Motor neuron (in vitro differentiated cells): ENCODE data around the gene FUT6. TPM values are rescaled to one million over a fixed set of nuclear protein-coding genes. Genes with fewer than 3 reads are reported as not detected.
A peak's percentile ranks its signal among the peaks of the same experiment; 100 is the strongest.
"Not testable (repeated sequence)": the region's sequence is repeated elsewhere in the genome, so short reads cannot be mapped to it uniquely, and the experiment has no call there.

Experiments used
- ATAC-seq, 8 experiments: fragments of 200-7000 bp; cut with Tn5 transposase; replicated peaks in 6 of 8; 2 replicates each; pipeline ENCODE4 v1.8.0; 2021; ENCODE audit warnings: mild to moderate bottlenecking in 8 of 8, moderate library complexity in 8 of 8
- H3K27ac ChIP-seq, 2 donors: fragments of 250-450 bp; sonication (Bioruptor Pico); 2 replicates each; pipeline ENCODE4 v1.9.0; 2021; ENCODE audit warnings: antibody characterized with exemption in 2 of 2, mild to moderate bottlenecking in 2 of 2, moderate library complexity in 1 of 2
- H3K4me1 ChIP-seq, 2 donors: fragments of 250-450 bp; sonication (Bioruptor Pico); replicated peaks in 1 of 2; 2 replicates each; pipeline ENCODE4 v1.6.1; 2021; ENCODE audit warnings: antibody characterized with exemption in 2 of 2, mild to moderate bottlenecking in 2 of 2, moderate library complexity in 1 of 2
- H3K4me3 ChIP-seq, 5 donors: fragments of 250-450 bp; sonication (Bioruptor Pico); 2 replicates each; pipeline ENCODE4 v1.9.0; 2021; ENCODE audit warnings: antibody characterized with exemption in 5 of 5, mild to moderate bottlenecking in 5 of 5, moderate library complexity in 4 of 5
- WGBS, 10 experiments: fragments of 450-650 bp; shearing (Covaris generic); methylation state at CpG; one replicate each; pipeline ENCODE4 v1.0.0; 2022; 5-methylcytosine and 5-hydroxymethylcytosine counted together
- in situ Hi-C, 9 experiments: fragments of 400-800 bp; cut with MboI; loops; one replicate each; pipeline ENCODE4 v1.15.0; 2021; ENCODE audit warnings: low sequenced_read_pairs in 9 of 9, low pct_unique_long_range_greater_than_20kb in 2 of 9; ENCODE audit not compliant: unreplicated experiment in 9 of 9
- total RNA-seq, 8 experiments: library from RNA; unstranded; fragments of 300-600 nt; gene quantifications; 2 replicates each; pipeline versions ENCODE4 v1.2.3 to v1.2.4, GENCODE V29; 2022

FUT6 gene, protein sequence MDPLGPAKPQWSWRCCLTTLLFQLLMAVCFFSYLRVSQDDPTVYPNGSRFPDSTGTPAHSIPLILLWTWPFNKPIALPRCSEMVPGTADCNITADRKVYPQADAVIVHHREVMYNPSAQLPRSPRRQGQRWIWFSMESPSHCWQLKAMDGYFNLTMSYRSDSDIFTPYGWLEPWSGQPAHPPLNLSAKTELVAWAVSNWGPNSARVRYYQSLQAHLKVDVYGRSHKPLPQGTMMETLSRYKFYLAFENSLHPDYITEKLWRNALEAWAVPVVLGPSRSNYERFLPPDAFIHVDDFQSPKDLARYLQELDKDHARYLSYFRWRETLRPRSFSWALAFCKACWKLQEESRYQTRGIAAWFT
- total RNA-seq, result 1 to 10 TPM in 2 of 8 experiments, under 1 TPM in 5, not detected in 1; 0.35 to 2.2 (median 0.87) TPM

DNA sequence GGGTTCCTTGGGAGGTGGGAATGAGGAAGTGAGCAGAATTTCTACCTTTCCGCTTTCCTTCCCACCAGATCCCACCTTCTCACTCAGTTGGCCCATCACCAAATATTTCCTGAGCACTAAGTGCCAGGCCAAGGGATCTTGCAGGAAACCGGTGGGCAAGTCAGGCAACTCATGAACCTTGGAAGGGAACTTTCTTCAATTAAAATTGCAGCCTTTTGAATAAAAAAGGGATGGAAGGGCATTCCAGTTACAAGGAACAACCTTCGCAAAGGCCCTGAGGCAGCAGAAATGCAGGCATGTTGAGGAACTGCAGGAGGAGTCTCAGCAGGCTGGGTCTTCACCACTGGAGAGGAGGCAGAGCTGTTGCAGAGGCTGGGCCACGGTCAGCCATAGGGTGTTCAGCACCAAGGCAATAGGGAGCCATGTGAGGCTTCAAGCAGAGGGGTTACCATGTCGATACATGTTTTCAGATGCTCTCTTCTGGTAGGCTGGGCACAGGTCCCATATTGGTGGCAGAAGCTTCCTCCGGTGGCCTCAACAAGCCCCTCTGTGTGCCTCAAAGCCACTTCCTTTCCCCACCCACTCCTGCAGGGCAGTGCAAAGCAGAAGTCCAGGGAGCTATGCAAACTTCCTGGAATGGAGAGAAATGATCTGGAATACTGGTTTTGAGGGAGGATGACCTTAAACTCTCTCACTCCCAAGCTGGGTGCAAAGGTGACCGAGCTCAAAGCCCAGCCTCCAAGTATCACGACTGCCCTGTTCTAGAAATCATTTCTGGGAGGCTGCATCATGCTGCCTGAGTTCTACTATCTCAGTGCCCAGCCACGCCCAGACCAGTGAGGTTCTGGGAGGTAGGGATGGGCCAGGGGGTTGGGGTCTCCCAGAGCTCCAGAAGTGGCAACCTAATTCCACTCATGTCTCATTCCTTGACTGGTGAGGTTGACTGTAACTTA is at the start of gene FUT6:
Gene FUT6 (minus strand): TSS at position 638 of the 953 bp plus-strand sequence. CDS start 7,135 bp downstream, outside the sequence.
- ATAC-seq, result no peak
- 40 to 100% (median 87%) methylated on average over 1 to 7 of the region's 9 CpGs for WGBS, 10 experiments
- no peak within 1 kb of the TSS for H3K4me3 ChIP-seq
- H3K4me1 ChIP-seq, result no peaks in the 10 kb centered on the region
- H3K27ac ChIP-seq, result no peak within 1 kb of the TSS
- in situ Hi-C loops, result no loop called here

DNA sequence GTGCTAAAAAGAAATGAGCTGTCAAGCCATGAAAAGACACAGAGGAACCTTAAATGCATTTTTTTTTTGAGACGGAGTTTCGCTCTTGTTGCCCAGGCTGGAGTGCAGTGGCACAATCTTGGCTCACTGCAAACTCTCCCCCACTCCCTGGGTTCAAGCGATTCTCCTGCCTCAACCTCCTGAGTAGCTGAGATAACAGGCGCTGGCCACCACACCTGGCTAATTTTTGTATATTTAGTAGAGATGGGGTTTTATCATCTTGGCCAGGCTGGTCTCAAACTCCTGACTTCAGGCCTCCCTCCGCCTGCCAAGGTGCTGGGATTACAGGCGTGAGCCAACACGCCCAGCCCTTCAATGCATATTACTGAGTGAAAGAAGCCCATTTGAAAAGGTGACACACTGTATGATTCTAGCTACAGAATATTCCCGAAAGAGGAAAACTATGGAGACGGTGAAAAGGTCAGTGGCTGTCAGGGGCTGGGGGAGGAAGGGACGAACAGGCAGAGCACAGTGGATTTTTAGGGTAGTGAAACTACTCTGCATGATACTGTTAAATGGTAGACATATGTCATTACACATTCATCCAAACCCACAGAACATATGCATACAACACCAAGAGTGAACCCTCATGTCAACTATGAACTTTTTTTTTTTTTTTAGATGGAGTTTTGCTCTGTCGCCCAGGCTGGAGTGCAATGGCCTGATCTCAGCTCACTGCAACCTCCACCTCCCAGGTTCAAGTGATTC is 44.7 kb upstream of the FUT6 start:
- not testable (repeated sequence) for H3K4me3 ChIP-seq, ATAC-seq, H3K27ac ChIP-seq
- peaks cover 6 to 12% of the 10 kb centered on the region in 2 donors for H3K4me1 ChIP-seq
- in situ Hi-C loops, result loop anchor here in 1 of 9 experiments (10.0 kb wide), 1 partner anchor 79 kb away; the partner anchor contains the start of gene NRTN
- 50 to 93% (median 80%) methylated on average over 2 to 10 of the region's 11 CpGs for WGBS, 10 experiments

DNA sequence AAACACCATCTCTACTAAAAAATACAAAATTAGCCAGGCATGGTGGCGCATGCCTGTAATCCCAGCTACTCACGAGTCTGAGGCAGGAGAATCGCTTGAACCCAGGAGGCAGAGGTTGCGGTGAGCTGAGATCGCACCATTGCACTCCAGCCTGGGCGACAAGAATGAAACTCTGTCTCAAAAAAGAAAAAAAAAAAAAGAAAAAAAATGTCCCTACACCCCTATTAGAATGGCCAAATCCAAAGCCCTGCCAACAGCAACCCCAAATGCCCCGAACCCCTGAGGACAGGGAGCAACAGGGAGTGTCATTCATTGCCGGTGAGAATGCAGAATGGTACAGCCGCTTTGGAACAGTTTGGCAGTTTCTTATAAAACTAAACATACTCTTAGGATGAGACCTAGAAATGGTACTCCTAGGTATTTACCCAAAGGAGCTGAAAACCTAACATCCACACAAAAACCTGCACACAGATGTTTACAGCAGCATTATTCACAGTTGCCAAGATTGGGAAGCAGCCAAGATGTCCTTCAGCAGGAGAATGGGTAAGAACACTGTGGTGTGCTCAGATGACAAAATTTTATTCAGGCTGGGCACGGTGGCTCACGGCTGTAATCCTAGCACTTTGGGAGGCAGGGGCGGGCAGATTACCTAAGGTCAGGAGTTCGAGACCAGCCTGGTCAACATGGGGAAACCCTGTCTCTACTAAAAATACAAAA is 43.8 kb upstream of the FUT6 start:
- in situ Hi-C loops, result loop anchor here in 1 of 9 experiments (10.0 kb wide), 1 partner anchor 79 kb away; the partner anchor contains the start of gene NRTN

DNA sequence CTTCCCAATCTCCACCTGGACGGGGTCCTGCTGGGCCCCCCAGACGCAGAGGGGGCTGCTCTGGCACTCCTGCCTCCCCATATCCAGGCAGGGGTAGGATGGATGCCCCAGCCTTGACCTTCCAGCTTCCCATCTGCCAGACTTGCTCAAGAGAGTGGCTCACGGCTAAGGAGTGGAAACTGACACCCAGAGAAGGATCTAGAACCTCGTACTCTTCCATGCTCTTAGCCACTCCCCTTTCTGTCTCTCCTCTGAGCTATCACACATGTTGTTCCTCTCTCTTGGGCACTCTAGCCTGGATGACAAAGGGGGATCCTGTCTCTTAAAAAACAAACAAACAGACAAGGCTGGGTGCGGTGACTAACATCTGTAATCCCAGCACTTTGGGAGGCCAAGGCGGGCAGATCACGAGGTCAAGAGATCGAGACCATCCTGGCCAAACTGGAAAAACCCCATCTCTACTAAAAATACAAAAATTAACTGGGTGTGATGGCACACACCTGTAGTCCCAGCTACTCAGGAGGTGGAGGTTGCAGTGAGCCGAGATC is 43.0 kb upstream of the FUT6 start:
- in situ Hi-C loops, result loop anchor here in 1 of 9 experiments (10.0 kb wide), 1 partner anchor 78 kb away; the partner anchor contains the start of gene NRTN
- ATAC-seq, result no peak
- no peak overlapping the region for H3K27ac ChIP-seq
- H3K4me1 ChIP-seq, result peaks cover 10 to 19% of the 10 kb centered on the region in 2 donors
- 0 to 80% (median 63%) methylated on average over 1 to 5 of the region's 9 CpGs; no CpG with 5 or more reads in 6 of the 10 experiments for WGBS, 10 experiments
- no peak overlapping the region for H3K4me3 ChIP-seq

More for the DNA sequence above, 43.8 kb upstream of the FUT6 start:
- WGBS, 10 experiments, result 0 to 92% (median 79%) methylated on average over 1 to 6 of the region's 13 CpGs; no CpG with 5 or more reads in 2 of the 10 experiments
- not testable (repeated sequence) for H3K4me3 ChIP-seq, ATAC-seq, H3K27ac ChIP-seq
- H3K4me1 ChIP-seq, result peaks cover 9 to 13% of the 10 kb centered on the region in 2 donors

DNA sequence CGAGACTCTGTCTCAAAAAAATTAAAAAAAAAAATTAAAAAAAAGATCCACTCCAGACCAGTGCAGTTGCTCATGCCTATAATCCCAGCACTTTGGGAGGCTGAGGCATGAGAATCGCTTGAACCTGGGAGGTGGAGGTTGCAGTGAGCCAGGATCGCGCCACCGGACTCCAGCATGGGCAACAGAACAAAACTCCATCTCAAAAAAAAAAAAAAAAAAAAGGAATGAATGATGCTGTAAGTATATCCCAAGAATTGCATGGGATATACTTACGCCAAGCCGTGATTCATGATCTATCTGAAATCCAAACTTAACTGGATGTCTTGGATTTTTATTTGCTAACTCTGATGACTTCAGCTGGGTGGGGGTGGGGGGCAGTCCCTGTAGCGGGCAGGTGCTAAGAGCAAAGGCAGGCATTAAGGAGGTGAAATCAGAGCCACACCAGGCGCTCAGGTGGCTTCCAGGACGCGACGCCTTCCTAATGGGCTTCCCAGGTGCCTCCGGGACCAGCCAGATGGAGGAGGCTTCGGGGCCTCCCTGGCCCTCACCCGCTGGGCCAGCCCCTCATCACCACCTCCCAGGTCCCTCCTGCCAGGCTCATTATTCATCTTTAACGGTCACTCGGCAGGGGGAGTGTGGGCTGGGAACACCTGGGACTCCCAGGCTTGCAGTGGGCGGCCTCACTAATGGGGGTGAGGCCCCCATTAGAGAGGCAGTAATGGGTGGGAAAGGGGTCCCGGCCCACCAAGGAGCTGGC is 42.2 kb upstream of the FUT6 start:
- in situ Hi-C loops, result loop anchor here in 1 of 9 experiments (10.0 kb wide), 1 partner anchor 77 kb away; the partner anchor contains the start of gene NRTN
- peak in 3 of 8 experiments; percentile 26 to 28 (median 27) for ATAC-seq
- Histone ChIP-seq H3K27ac (no peak overlapping the region), H3K4me1 (peaks cover 11 to 19% of the 10 kb centered on the region in 2 donors), H3K4me3 (no peak overlapping the region)
- 37 to 100% (median 81%) methylated on average over 2 to 8 of the region's 19 CpGs for WGBS, 10 experiments

DNA sequence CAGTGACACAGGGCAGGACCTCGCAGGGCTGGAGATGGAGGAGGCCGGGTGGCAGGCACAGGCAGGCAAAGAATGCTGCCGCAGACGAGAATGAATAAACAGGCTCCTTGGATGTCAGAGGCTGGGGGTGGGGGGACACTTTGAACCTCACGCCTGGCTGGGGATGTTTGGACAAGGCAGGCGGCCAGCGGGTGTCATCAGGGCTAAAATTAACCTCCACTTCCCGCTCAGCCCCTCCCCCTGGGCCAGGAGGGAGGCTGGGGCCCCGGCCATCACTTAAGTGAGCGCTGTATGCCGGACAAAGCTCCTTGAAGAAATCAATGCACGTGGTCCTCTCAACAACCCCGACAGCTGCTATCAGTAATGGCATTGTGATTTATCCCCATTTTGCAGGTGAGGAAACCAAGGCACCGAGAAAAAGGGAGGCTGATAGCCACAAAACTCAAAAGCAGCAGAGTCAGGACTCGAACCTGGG is 41.1 kb upstream of the FUT6 start:
- 11 to 100% (median 59%) methylated on average over 1 to 3 of the region's 15 CpGs; no CpG with 5 or more reads in 6 of the 10 experiments for WGBS, 10 experiments
- in situ Hi-C loops, result loop anchor here in 1 of 9 experiments (10.0 kb wide), 1 partner anchor 76 kb away; the partner anchor contains the start of gene NRTN
- ATAC-seq, result peak; percentile 55 to 81 (median 70)
- Histone ChIP-seq H3K27ac (no peak overlapping the region), H3K4me1 (peaks cover 13 to 23% of the 10 kb centered on the region in 2 donors), H3K4me3 (no peak overlapping the region)

DNA sequence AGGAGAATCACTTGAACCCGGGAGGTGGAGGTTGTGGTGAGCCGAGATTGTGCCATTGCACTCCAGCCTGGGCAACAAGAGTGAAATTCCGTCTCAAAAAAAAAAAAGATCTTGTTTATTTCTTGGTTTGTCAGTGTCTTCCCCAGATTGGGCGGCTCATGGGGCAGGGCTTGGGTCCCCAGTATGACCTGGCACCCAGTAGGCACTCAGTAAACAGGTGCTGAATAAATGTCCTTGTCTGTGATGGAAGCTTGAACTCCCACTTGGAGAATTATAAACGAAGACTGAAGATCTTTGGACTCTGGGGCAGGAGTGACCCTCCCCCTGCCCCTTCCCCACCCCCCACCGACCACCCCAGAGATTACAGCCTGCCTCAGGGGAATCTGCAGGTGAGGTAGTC is 40.7 kb upstream of the FUT6 start:
- in situ Hi-C loops, result loop anchor here in 1 of 9 experiments (10.0 kb wide), 1 partner anchor 75 kb away; the partner anchor contains the start of gene NRTN
- Histone ChIP-seq H3K4me1 (peaks cover 13 to 23% of the 10 kb centered on the region in 2 donors), H3K4me3 (no peak overlapping the region), H3K27ac (no peak overlapping the region)
- WGBS, 10 experiments, result 0 to 33% methylated on average over 1 of the region's 6 CpGs; no CpG with 5 or more reads in 8 of the 10 experiments
- no peak for ATAC-seq

DNA sequence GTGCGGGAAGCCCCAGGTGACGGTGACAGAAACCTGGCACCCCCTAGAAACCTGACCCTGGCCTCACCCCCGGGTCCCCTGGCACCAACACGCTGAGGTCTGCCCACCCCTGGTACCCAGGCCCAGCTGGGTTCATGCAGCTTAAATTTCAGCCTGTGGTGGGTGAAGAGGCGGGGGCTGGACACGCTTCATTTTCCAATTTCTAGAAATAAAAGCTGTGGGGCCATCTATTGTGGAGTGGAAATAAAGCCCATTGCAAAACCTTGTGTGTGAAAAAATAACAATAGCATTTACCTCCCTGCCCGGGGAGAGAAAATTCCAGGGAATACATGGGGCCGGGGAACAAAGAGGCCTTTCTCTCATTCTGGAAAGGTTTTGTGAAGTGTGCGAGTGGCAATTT is 38.4 kb upstream of the FUT6 start:
- WGBS, 10 experiments, result 11 to 100% (median 52%) methylated on average over 1 to 6 of the region's 9 CpGs
- in situ Hi-C loops, result no loop called here
- ATAC-seq, result peak in 3 of 8 experiments; percentile 16 to 29 (median 19)
- peak overlapping the region in 1 of 2 donors; percentile 84 for H3K27ac ChIP-seq
- H3K4me3 ChIP-seq, result no peak overlapping the region
- H3K4me1 ChIP-seq, result peaks cover 13 to 23% of the 10 kb centered on the region in 2 donors

DNA sequence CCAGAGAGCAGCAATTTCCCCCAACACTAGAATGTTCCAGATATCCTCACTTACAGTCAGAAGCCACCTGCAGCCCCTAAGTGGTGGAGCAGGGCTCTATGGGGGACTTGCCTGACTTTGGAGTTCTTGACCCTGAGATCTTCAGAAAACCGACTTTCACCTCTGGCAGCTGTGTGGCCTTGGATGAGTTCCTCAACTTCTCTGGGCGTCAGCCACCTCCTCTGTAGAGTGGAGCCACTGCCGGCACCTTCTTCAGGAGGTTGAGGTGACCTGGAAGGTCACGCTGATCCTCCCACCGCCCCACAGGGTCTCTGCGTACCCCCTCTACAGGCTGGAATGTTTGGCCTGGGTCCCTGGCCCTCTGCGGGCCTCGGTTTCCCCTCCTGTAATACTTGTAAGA is 37.9 kb upstream of the FUT6 start:
- Histone ChIP-seq H3K27ac (no peak overlapping the region), H3K4me1 (peaks cover 13 to 23% of the 10 kb centered on the region in 2 donors), H3K4me3 (no peak overlapping the region)
- WGBS, 10 experiments, result 60 to 100% (median 81%) methylated on average over 1 to 2 of the region's 8 CpGs; no CpG with 5 or more reads in 6 of the 10 experiments
- ATAC-seq, result no peak
- in situ Hi-C loops, result no loop called here

DNA sequence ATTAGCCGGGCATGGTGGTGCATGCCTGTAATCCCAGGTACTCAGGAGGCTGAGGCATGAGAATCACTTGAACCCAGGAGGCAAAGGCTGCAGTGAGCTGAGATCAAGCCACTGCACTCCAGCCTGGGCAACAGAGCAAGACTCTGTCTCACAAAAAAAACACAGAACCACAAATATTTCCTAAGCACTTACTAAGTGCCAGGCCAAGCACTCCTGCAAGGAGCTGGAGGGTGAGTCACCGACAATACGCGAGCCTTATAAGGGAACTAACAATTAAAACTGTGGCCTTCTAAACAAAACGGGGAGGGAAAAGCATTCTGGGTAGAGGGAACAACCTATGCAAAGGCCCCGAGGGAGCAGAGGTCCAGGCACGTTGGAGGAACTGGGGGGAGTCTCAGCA is 35.0 kb upstream of the FUT6 start:
- 40 to 95% (median 61%) methylated on average over 1 to 6 of the region's 7 CpGs; no CpG with 5 or more reads in 3 of the 10 experiments for WGBS, 10 experiments
- in situ Hi-C loops, H3K4me3 ChIP-seq, H3K27ac ChIP-seq, ATAC-seq: not testable (repeated sequence)
- peaks cover 7 to 11% of the 10 kb centered on the region in 2 donors for H3K4me1 ChIP-seq
